Mesodermal cell (in vitro differentiated cells): ENCODE results near the gene PLXNA4.
A peak's percentile ranks its signal among the peaks of the same experiment; 100 is the strongest.

Experiments used
- H3K27ac ChIP-seq: 2 replicates; pipeline ENCODE4 v1.7.0; 2013; ENCODE audit warnings: mild to moderate bottlenecking, low read depth, low read length, moderate library complexity; ENCODE audit not compliant: severe bottlenecking
- H3K36me3 ChIP-seq: 2 replicates; pipeline ENCODE4 v1.7.1; 2013; ENCODE audit warnings: mild to moderate bottlenecking, low read length, moderate library complexity; ENCODE audit not compliant: control insufficient read depth, insufficient read depth
- H3K4me1 ChIP-seq: one replicate; pipeline ENCODE4 v1.7.1; 2013; ENCODE audit warnings: mild to moderate bottlenecking, low read length; ENCODE audit not compliant: insufficient read depth, control insufficient read depth, poor library complexity, severe bottlenecking
- H3K4me3 ChIP-seq: 2 replicates; pipeline ENCODE4 v1.7.0; 2013; ENCODE audit warnings: low read length, control low read depth, mild to moderate bottlenecking; ENCODE audit not compliant: insufficient read depth, poor library complexity, severe bottlenecking; ENCODE audit errors: extremely low read depth
- H3K9me3 ChIP-seq: 2 replicates; pipeline ENCODE4 v1.7.1; 2013; ENCODE audit warnings: mild to moderate bottlenecking, low read length, moderate library complexity; ENCODE audit not compliant: control insufficient read depth
- WGBS, 2 experiments: methylation state at CpG; one replicate each; pipeline ENCODE4 v1.1.5; 2013; ENCODE audit warnings: missing lambda C conversion rate in 2 of 2; ENCODE audit not compliant: insufficient coverage in 2 of 2; 5-methylcytosine and 5-hydroxymethylcytosine counted together

The PLXNA4 gene

DNA sequence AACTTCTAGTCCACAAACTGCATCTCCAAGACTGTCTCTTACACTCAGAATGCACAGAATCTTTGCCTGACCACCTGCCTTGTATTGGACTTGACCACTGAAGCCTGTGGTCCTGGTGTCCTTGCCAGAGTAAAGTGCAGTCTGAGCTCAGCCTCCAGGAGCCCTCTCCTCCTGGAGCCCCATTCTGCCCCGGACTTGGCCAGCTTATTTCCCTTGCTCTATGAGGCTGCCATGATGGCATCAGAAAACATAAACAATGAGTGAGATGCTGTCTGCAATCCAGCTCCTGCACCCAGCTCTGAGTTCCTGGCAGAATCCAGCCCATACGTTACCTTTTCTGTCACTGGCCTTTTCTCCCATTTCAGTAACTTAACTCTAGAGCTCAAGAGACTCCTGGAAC lies 494.6 kb downstream of the PLXNA4 start:
- 94 to 100% methylated on average over 2 of the region's 2 CpGs for WGBS, 2 experiments
- H3K36me3 ChIP-seq: no peaks in the 10 kb centered on the region
- no peak overlapping the region for H3K4me3 ChIP-seq
- no peaks in the 10 kb centered on the region for H3K9me3 ChIP-seq
- peaks cover 6% of the 10 kb centered on the region for H3K4me1 ChIP-seq
- peak overlapping the region; percentile 41 for H3K27ac ChIP-seq

DNA sequence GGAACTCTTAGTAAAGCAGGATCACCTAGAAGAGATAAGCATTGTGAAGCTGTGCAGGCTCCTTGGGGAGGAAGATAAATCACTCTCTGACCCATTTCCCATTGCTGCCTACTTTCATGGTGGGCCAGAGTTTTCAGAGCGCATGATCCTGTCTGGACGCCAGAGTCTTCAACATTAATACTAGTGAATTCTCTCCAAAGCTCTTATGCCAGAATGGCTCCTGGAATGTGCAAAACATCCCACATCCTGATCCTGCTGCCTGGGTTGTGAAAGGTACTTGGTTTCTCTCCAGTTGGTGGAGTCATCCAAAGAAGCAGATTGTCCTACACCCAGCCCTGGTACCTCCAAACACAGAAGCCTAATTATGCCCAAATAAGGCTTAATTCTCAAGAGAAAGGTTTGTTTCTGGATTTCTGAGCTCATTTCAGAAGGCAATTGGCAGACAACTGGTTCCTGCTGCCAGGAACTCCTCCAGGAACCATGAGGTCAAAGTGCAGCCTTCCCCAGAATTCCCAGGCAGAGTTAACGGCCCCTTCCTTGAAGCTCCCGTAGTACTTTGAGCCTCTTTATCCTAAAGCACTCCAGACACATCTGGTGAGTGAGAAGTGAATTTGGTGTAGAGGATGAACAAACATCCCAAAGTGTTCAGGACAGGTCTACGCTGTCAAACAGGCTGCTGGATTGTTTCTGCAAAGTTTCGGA lies 495.2 kb downstream of the PLXNA4 start:
- Histone ChIP-seq H3K27ac (peak overlapping the region; percentile 41), H3K9me3 (no peaks in the 10 kb centered on the region), H3K4me3 (no peak overlapping the region), H3K36me3 (no peaks in the 10 kb centered on the region), H3K4me1 (peaks cover 6% of the 10 kb centered on the region)
- 89 to 100% methylated on average over 4 of the region's 6 CpGs for WGBS, 2 experiments

DNA sequence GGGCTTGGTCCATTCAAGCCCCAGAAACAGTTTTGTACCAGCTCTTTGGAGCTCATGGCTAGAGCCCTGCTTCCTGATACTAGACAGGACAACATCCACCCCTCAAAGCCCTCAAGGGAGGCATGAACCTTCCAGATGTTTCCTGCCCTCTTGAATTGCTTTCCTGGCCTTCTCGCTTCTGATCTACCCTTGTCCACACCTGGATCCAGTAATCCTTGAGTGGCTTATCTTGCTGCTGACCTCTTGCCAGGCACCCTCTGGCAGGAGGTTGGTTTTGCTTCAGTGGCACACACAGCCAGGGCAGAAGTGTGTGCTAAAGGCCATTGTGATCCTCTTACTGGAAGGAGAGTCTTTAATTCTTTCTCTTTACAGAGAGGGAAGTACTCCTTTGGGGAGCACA lies 495.8 kb downstream of the PLXNA4 start:
- no peaks in the 10 kb centered on the region for H3K36me3 ChIP-seq
- WGBS, 2 experiments: 90 to 100% methylated on average over 1 of the region's 1 CpG
- peaks cover 12% of the 10 kb centered on the region for H3K4me1 ChIP-seq
- no peak overlapping the region for H3K4me3 ChIP-seq
- peak overlapping the region; percentile 29 for H3K27ac ChIP-seq
- H3K9me3 ChIP-seq: no peaks in the 10 kb centered on the region

DNA sequence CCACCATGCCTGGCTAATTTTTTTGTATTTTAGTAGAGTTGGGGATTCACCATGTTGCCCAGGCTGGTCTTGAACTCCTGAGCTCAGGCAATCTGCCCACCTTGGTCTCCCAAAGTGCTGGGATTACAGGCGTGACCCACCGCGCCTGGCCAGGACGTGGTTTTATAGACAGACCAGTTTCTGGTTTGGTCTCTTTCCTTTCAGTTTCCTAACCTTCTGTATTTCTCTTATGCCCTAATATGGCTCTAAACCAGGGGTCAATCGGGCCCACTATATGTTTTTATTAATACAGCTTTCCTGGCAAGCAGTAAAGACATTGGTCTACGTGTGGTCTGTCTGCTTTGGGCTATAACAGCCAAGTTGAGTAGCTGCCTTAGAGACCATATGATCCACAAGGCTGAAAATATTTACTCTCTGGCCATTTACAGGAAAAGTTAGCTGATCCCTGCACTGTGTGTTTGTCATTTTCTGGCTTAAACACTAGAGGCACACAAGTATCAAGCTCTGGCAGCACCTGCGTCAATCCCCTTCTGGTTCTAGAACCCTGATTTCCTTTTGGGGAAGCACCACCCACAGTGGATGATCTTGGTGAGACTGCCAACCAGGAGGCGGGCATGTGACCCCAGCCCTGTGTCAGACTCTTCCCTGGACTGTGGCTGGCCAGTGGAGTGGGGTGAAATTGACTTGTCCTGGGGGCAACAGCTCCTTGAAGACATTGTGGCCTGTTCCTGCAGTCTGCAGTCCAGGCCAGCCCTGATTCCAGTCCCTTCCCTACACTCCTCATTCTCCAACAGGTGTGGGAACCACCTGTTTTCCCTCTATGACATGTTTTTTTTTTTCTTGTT lies 497.2 kb downstream of the PLXNA4 start:
- Histone ChIP-seq H3K4me1 (peaks cover 15% of the 10 kb centered on the region), H3K36me3 (no peaks in the 10 kb centered on the region), H3K4me3 (no peak overlapping the region), H3K9me3 (no peaks in the 10 kb centered on the region), H3K27ac (no peak overlapping the region)
- WGBS, 2 experiments: 95 to 97% methylated on average over 7 of the region's 8 CpGs

DNA sequence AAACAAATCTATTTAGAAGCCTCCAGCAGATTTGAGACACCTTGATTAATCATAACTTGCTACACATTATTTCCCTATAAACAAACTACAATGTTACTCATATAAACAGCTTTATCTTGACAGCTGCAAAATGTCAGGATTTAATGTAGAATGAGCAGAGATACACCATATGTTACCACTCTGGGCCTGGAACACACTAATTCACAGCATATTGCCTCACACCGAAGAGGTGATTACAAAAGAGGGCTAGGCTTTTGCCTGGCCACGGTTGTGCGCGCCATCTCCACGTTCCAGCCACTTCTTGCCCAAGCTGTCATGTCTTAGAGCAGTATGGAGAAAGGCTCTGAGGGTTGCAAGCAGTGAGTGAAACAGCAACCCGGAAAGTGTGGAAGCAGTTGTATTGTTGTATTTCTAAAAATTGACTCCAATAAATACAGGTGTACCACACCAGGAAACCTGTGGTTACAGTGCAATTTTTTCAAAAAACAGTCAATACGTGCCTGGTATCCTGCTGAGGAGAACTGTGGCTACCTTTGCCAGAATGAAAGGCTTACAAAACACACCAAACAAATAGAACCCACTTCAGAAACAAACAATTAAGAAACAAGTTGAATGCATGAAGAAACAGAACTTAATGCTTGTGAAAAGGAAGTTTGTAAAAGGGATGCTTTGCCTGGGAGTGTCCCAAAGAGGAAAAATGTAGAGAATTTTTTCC lies 498.1 kb downstream of the PLXNA4 start:
- WGBS, 2 experiments: 80 to 95% methylated on average over 1 to 6 of the region's 7 CpGs
- H3K27ac ChIP-seq: no peak overlapping the region

DNA sequence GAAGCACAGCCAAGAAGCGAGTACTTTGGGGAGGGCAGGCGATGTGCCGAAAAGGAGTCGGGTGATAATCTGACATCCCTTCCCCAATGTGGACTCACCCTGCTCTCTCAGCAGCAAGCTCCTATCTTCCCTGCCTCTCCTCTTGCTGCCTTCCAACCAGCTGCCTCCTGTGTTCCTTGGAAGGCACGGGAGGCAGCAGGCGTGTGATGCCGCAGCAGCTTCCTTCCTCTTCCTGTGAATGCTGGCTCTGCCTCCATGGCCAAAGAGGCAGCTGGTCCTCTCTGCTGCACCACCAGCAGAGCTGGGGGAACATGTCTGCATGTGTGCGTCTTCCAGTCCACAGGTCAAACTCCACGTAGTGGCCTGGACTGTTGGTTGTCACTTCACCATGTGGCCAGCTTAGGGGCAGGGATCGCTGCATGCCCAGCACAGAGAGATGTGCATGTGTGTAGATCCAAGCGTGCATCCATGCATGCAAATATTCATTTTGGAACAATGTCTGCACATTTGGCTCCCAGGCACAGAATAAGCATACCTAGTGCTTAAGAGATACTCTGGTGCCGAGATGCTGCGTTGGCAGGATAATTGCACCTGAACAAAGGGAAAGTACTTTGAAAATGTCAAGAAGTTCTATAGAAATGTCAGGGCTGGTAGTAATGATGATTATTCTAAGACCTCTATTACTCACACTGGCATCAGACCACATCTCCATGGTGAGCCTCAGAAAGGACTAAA lies 499.8 kb downstream of the PLXNA4 start:
- WGBS, 2 experiments: 92 to 97% methylated on average over 11 to 13 of the region's 13 CpGs
- Histone ChIP-seq H3K36me3 (no peaks in the 10 kb centered on the region), H3K4me1 (peaks cover 15% of the 10 kb centered on the region), H3K4me3 (no peak overlapping the region), H3K9me3 (no peaks in the 10 kb centered on the region), H3K27ac (no peak overlapping the region)

More for the DNA sequence above, 498.1 kb downstream of the PLXNA4 start:
- Histone ChIP-seq H3K9me3 (no peaks in the 10 kb centered on the region), H3K4me1 (peaks cover 15% of the 10 kb centered on the region), H3K36me3 (no peaks in the 10 kb centered on the region), H3K4me3 (no peak overlapping the region)

DNA sequence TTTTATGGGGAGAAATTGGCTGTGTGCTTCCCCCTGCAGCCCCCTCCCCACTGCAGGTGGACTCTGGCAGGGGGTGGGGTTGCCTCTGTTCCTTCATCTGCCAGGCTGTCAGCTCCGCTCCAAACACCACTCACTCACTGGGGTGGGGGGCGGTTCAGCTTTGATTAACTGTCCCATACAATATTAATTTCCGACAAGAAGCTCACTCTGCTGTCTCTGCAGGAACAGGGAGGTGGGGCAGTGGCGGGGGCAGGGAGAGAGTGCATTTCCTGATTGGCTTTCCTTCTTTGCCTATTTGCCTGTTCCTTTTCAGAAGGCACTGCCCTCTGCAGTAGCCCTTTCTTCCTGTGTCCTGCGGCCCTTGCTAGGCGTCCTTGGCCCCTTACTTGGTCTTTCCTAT lies 500.8 kb downstream of the PLXNA4 start:
- WGBS, 2 experiments: 63 to 68% methylated on average over 3 to 4 of the region's 6 CpGs
- Histone ChIP-seq H3K36me3 (no peaks in the 10 kb centered on the region), H3K4me3 (no peak overlapping the region), H3K9me3 (no peaks in the 10 kb centered on the region), H3K27ac (no peak overlapping the region), H3K4me1 (peaks cover 10% of the 10 kb centered on the region)

DNA sequence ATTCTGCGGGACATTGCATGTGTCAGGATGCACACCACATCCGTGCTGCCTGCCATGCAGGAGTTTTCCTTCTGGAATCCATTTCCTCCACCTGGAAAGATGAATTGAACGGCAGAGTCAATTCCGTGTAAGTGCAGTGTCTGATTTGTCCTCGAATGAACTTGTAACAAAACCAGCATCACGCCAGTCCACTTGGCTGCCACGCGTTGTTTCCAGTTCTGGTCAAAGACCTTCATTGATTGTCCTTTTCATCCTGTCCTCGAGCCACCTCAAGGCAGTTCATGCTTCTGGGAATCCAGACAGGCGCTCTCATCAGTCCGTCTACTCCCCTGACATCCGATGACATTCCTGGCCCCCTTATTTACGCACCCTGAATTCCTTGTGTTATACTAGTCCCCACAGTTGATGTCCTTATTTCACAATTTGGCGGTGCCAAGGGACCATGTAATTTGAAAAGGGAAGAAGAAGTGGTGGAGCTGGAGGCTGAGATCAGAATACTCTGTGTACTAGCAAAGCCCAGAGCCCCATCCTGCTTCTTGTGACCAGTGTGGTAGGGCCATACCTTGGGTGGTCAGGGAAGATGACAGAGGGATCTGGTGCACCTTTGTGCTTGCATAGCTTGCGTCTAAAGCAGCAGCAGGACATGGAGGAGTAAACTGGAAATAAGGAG lies 502.2 kb downstream of the PLXNA4 start:
- Histone ChIP-seq H3K9me3 (no peaks in the 10 kb centered on the region), H3K27ac (no peak overlapping the region), H3K36me3 (no peaks in the 10 kb centered on the region), H3K4me1 (peaks cover 9% of the 10 kb centered on the region), H3K4me3 (no peak overlapping the region)
- WGBS, 2 experiments: 91 to 94% methylated on average over 13 to 15 of the region's 15 CpGs
